Neural progenitor cell (in vitro differentiated cells): Measurements from ENCODE around the gene TEX35. TPM values are rescaled to one million over a fixed set of nuclear protein-coding genes. Genes with fewer than 3 reads are reported as not detected.
"Not testable (repeated sequence)": the region's sequence is repeated elsewhere in the genome, so short reads cannot be mapped to it uniquely, and the experiment has no call there.

Experiments used
- DNase-seq: peaks from one replicate; pipeline ENCODE4 v3.0.0-alpha.2; 2016; ENCODE audit warnings: low spot score
- H2AFZ ChIP-seq: fragments of 200-600 bp; sonication (generic); replicated peaks from 2 replicates; pipeline ENCODE4 v1.6.1; 2016; ENCODE audit warnings: antibody characterized with exemption
- H3F3A ChIP-seq: fragments of 200-600 bp; sonication (generic); 2 replicates; pipeline ENCODE4 v1.6.1; 2016; ENCODE audit warnings: antibody characterized with exemption, low read depth
- H3K27ac ChIP-seq: fragments of 200-600 bp; sonication (generic); 2 replicates; pipeline ENCODE4 v1.5.1; 2016; ENCODE audit warnings: mild to moderate bottlenecking
- H3K27me3 ChIP-seq: fragments of 200-600 bp; sonication (generic); 2 replicates; pipeline ENCODE4 v1.6.1; 2016; ENCODE audit warnings: mild to moderate bottlenecking, moderate library complexity
- H3K36me3 ChIP-seq: fragments of 200-600 bp; sonication (generic); 2 replicates; pipeline ENCODE4 v1.5.1; 2016
- H3K4me1 ChIP-seq: fragments of 200-600 bp; sonication (generic); 2 replicates; pipeline ENCODE4 v1.6.1; 2016; ENCODE audit warnings: mixed run types
- H3K4me2 ChIP-seq: fragments of 200-600 bp; sonication (generic); 2 replicates; pipeline ENCODE4 v1.6.1; 2016
- H3K4me3 ChIP-seq: fragments of 200-600 bp; sonication (generic); 2 replicates; pipeline ENCODE4 v1.5.1; 2016
- H3K79me2 ChIP-seq: fragments of 200-600 bp; sonication (generic); 2 replicates; pipeline ENCODE4 v1.6.1; 2016; ENCODE audit warnings: low read depth
- H3K9ac ChIP-seq: fragments of 200-600 bp; sonication (generic); 2 replicates; pipeline ENCODE4 v1.6.1; 2016
- H3K9me3 ChIP-seq: fragments of 200-600 bp; sonication (generic); 2 replicates; pipeline ENCODE4 v1.5.1; 2016; ENCODE audit warnings: low read depth
- H4K20me1 ChIP-seq: fragments of 200-600 bp; sonication (generic); 2 replicates; pipeline ENCODE4 v1.6.1; 2016; ENCODE audit warnings: low read depth
- H3K27ac Mint-ChIP-seq: 3 replicates; pipeline ENCODE4 v1.8.0; 2021; ENCODE audit warnings: mixed read lengths
- H3K27me3 Mint-ChIP-seq: 2 replicates; pipeline ENCODE4 v1.8.0; 2022; ENCODE audit warnings: low read depth, mild to moderate bottlenecking, inconsistent platforms, moderate library complexity, mixed read lengths; ENCODE audit not compliant: insufficient read depth
- H3K36me3 Mint-ChIP-seq: 3 replicates; pipeline ENCODE4 v1.8.0; 2021; ENCODE audit warnings: mixed read lengths
- H3K4me1 Mint-ChIP-seq: 3 replicates; pipeline ENCODE4 v1.8.0; 2021; ENCODE audit warnings: mixed read lengths
- H3K4me3 Mint-ChIP-seq: 3 replicates; pipeline ENCODE4 v1.8.0; 2021; ENCODE audit warnings: mild to moderate bottlenecking, moderate library complexity, mixed read lengths
- H3K9me3 Mint-ChIP-seq: 3 replicates; pipeline ENCODE4 v1.8.0; 2020; ENCODE audit warnings: mixed read lengths
- CTCF ChIP-seq: fragments of 200-600 bp; sonication (generic); IDR thresholded peaks from 2 replicates; pipeline ENCODE4 v1.5.1; 2017; ENCODE audit warnings: antibody characterized with exemption, mild to moderate bottlenecking
- EZH2 ChIP-seq: fragments of 200-600 bp; sonication (generic); IDR thresholded peaks from 2 replicates; pipeline ENCODE4 v1.6.1; 2017; ENCODE audit warnings: antibody characterized with exemption, mild to moderate bottlenecking, moderate library complexity
- EZH2phosphoT487 ChIP-seq: fragments of 200-600 bp; sonication (generic); IDR thresholded peaks from 2 replicates; pipeline ENCODE4 v1.6.1; 2017; ENCODE audit warnings: antibody characterized with exemption
- total RNA-seq: library from RNA; depleted of rRNA; stranded (reverse); fragments of >200 nt; gene quantifications from 2 replicates; pipeline ENCODE4 v1.2.3, GENCODE V29; 2015; ENCODE audit warnings: low replicate concordance

TEX35 gene
- total RNA-seq, 1 donor from 2014 or later: not detected

- no peak for TF ChIP-seq EZH2
- no peak for TF ChIP-seq EZH2phosphoT487
- peak; percentile 90 for TF ChIP-seq CTCF
- Histone ChIP-seq H3K79me2 (no peaks in the 10 kb centered on the region), H2AFZ (peak overlapping the region; percentile 65), H3K27ac (no peak overlapping the region), H3K4me1 (no peaks in the 10 kb centered on the region), H3K4me2 (no peak overlapping the region), H3K4me3 (no peak overlapping the region), H3K9me3 (no peaks in the 10 kb centered on the region), H4K20me1 (no peaks in the 10 kb centered on the region), H3F3A (peaks cover 3% of the 10 kb centered on the region), H3K27me3 (no peaks in the 10 kb centered on the region), H3K36me3 (no peaks in the 10 kb centered on the region), H3K9ac (no peak overlapping the region)
- H3K4me1 Mint-ChIP-seq: peaks cover 9% of the 10 kb centered on the region
- H3K27ac Mint-ChIP-seq: no peak overlapping the region
- H3K9me3 Mint-ChIP-seq: no peaks in the 10 kb centered on the region
- peak; percentile 88 for DNase-seq
- H3K4me3 Mint-ChIP-seq: no peak overlapping the region
- peaks cover 2% of the 10 kb centered on the region for H3K27me3 Mint-ChIP-seq
- H3K36me3 Mint-ChIP-seq: no peaks in the 10 kb centered on the region
These were observed 11.1 kb upstream of the TEX35 start for GRCh38 chr1:178501705-178502329.

GRCh38 chr1:178502330-178502714, 10.6 kb upstream of the TEX35 start:
- Histone ChIP-seq H3K27me3 (no peaks in the 10 kb centered on the region), H3K79me2 (no peaks in the 10 kb centered on the region), H4K20me1 (no peaks in the 10 kb centered on the region), H3K9ac (no peak overlapping the region), H3K9me3 (no peaks in the 10 kb centered on the region), H3F3A (peaks cover 3% of the 10 kb centered on the region), H3K4me1 (no peaks in the 10 kb centered on the region), H3K4me2 (no peak overlapping the region), H3K36me3 (no peaks in the 10 kb centered on the region), H2AFZ (no peak overlapping the region), H3K27ac (no peak overlapping the region), H3K4me3 (no peak overlapping the region)
- peaks cover 2% of the 10 kb centered on the region for H3K27me3 Mint-ChIP-seq
- peaks cover 4% of the 10 kb centered on the region for H3K4me1 Mint-ChIP-seq
- no peaks in the 10 kb centered on the region for H3K36me3 Mint-ChIP-seq
- TF ChIP-seq EZH2 (no peak), EZH2phosphoT487 (no peak), CTCF (no peak)
- no peak for DNase-seq
- no peaks in the 10 kb centered on the region for H3K9me3 Mint-ChIP-seq
- no peak overlapping the region for H3K27ac Mint-ChIP-seq
- H3K4me3 Mint-ChIP-seq: no peak overlapping the region

GRCh38 chr1:178502856-178503255, 10.1 kb upstream of the TEX35 start:
- Histone ChIP-seq H3K9ac (no peak overlapping the region), H3K4me2 (no peak overlapping the region), H3K4me1 (no peaks in the 10 kb centered on the region), H3K4me3 (no peak overlapping the region), H4K20me1 (no peaks in the 10 kb centered on the region), H3K27ac (no peak overlapping the region), H3K9me3 (no peaks in the 10 kb centered on the region), H3K36me3 (no peaks in the 10 kb centered on the region), H2AFZ (no peak overlapping the region), H3K79me2 (no peaks in the 10 kb centered on the region), H3F3A (peaks cover 3% of the 10 kb centered on the region), H3K27me3 (no peaks in the 10 kb centered on the region)
- Mint-ChIP-seq H3K27ac (no peak overlapping the region), H3K36me3 (no peaks in the 10 kb centered on the region), H3K4me1 (peaks cover under 1% of the 10 kb centered on the region), H3K4me3 (no peak overlapping the region), H3K9me3 (no peaks in the 10 kb centered on the region), H3K27me3 (peaks cover 2% of the 10 kb centered on the region)
- no peak for TF ChIP-seq CTCF
- no peak for TF ChIP-seq EZH2
- no peak for TF ChIP-seq EZH2phosphoT487
- DNase-seq: no peak

- not testable (repeated sequence) for H3K27ac ChIP-seq, H3K9ac ChIP-seq, H3K4me3 Mint-ChIP-seq, H3K4me1 ChIP-seq, H3K36me3 Mint-ChIP-seq, H3K27me3 ChIP-seq, H3K27ac Mint-ChIP-seq, H3K9me3 ChIP-seq, DNase-seq, H3K79me2 ChIP-seq, H3K4me2 ChIP-seq, H4K20me1 ChIP-seq, H3K4me3 ChIP-seq, H2AFZ ChIP-seq, H3K4me1 Mint-ChIP-seq, H3K27me3 Mint-ChIP-seq, H3K36me3 ChIP-seq, H3F3A ChIP-seq, H3K9me3 Mint-ChIP-seq
These were observed 9.6 kb upstream of the TEX35 start for GRCh38 chr1:178503316-178503715.
